K562 (cell line): ENCODE data around the gene PRKCE.

Experiments used
- CREB1 ChIP-seq, 2 experiments: sonication (generic) in 1 of 2; formaldehyde crosslinking in 1 of 2; IDR thresholded peaks; 2 replicates each; pipeline versions ENCODE4 v1.6.1 to v1.8.0; 2012 to 2022; ENCODE audit warnings: inconsistent platforms in 1 of 2, mild to moderate bottlenecking in 1 of 2, missing genetic modification reagents in 1 of 2, moderate library complexity in 1 of 2
- CTCF ChIP-seq, 3 experiments: IDR thresholded peaks in 2 of 3; conservative IDR thresholded peaks in 1 of 3; 2 replicates each; pipeline ENCODE4 v1.5.1; 2011 to 2012; ENCODE audit warnings: low read length in 3 of 3, mild to moderate bottlenecking in 3 of 3, control low read depth in 2 of 3, improper control_type of control experiment in 1 of 3, inconsistent platforms in 1 of 3, low read depth in 1 of 3, mixed read lengths in 1 of 3, moderate library complexity in 1 of 3; ENCODE audit not compliant: insufficient read depth in 2 of 3
- HCFC1 ChIP-seq: IDR thresholded peaks from 2 replicates; pipeline ENCODE4 v1.6.1; 2012; ENCODE audit warnings: low read depth, low read length, improper control_type of control experiment
- MEF2A ChIP-seq: IDR thresholded peaks from 2 replicates; pipeline ENCODE4 v1.6.1; 2011; ENCODE audit warnings: low read depth, mild to moderate bottlenecking, low read length, moderate library complexity; ENCODE audit not compliant: control insufficient read depth
- PATZ1 ChIP-seq: fragments of 250-450 bp; sonication (Bioruptor Pico); IDR thresholded peaks from 2 replicates; pipeline ENCODE4 v1.5.0; 2020; ENCODE audit warnings: mild to moderate bottlenecking, borderline replicate concordance
- PHB2 ChIP-seq: fragments of 450-650 bp; IDR thresholded peaks from 2 replicates; pipeline ENCODE4 v1.6.1; 2017; ENCODE audit warnings: low read depth
- PKNOX1 ChIP-seq: fragments of 450-650 bp; IDR thresholded peaks from 2 replicates; pipeline ENCODE4 v1.6.1; 2016
- POLR2A ChIP-seq: fragments of 450-650 bp; conservative IDR thresholded peaks from 2 replicates; pipeline ENCODE4 v1.6.1; 2016
- ZBTB11 ChIP-seq, 3 experiments: fragments of 200-800 bp in 1 of 3; fragments of 250-450 bp in 1 of 3; fragments of 450-650 bp in 1 of 3; sonication (Bioruptor Pico) in 1 of 3; sonication (Bioruptor generic) in 1 of 3; formaldehyde crosslinking in 1 of 3; IDR thresholded peaks; 2 replicates each; pipeline versions ENCODE4 v1.6.1 to v1.8.0; 2016 to 2022; ENCODE audit warnings: mild to moderate bottlenecking in 2 of 3, missing genetic modification characterization in 2 of 3, missing compliant biosample characterization in 1 of 3, moderate library complexity in 1 of 3
- ZBTB49 ChIP-seq: sonication (generic); formaldehyde crosslinking; IDR thresholded peaks from 2 replicates; pipeline ENCODE4 v1.8.0; 2022; ENCODE audit warnings: missing genetic modification reagents, mild to moderate bottlenecking, borderline replicate concordance
- ZFX ChIP-seq: sonication (generic); formaldehyde crosslinking; IDR thresholded peaks from 2 replicates; pipeline ENCODE4 v1.8.0; 2022; ENCODE audit warnings: mild to moderate bottlenecking, missing genetic modification reagents, moderate library complexity
- ZKSCAN8 ChIP-seq: fragments of 200-800 bp; sonication (Bioruptor generic); IDR thresholded peaks from 2 replicates; pipeline ENCODE4 v1.6.1; 2016; ENCODE audit warnings: missing genetic modification characterization, missing compliant biosample characterization
- ZNF274 ChIP-seq: IDR thresholded peaks from 2 replicates; pipeline ENCODE4 v1.6.1; 2011; ENCODE audit warnings: low read depth, mild to moderate bottlenecking, low read length, moderate library complexity, borderline replicate concordance

- TF ChIP-seq PHB2 (no peak), PATZ1 (no peak), HCFC1 (no peak), ZBTB49 (CRISPR knock-in tag) (no peak), ZBTB11 (CRISPR knock-in tag; IDR thresholded peaks at IDR 0.05) (no peak), CTCF (IDR thresholded peaks at IDR 0.05 in 2 of 3, conservative IDR thresholded peaks at IDR 0.05 in 1 of 3; ENCODE audit: insufficient read depth in 2 of 3, low read depth in 1 of 3, low read length in 3 of 3) (no peak), MEF2A (no peak), CREB1 (IDR thresholded peaks at IDR 0.05) (no peak), CREB1 (CRISPR knock-in tag; IDR thresholded peaks at IDR 0.05) (no peak), PKNOX1 (no peak), ZFX (no peak), ZNF274 (no peak), POLR2A (no peak), ZKSCAN8 (CRISPR knock-in tag) (no peak)
These were observed 574.3 kb downstream of the PRKCE start for GRCh38 chr2:46225730-46226129.
